K562 (cell line): Measurements from ENCODE around the gene SLC6A7.

ENCODE experiments used
- ARNT ChIP-seq, 2 experiments: fragments of 450-650 bp; IDR thresholded peaks; 2 replicates each; pipeline ENCODE4 v1.6.1; 2016; ENCODE audit warnings: mild to moderate bottlenecking in 1 of 2
- EP300 ChIP-seq: IDR thresholded peaks from 2 replicates; pipeline ENCODE4 v1.6.1; 2012; ENCODE audit warnings: low read length, improper control_type of control experiment
- FOXK2 ChIP-seq, 2 experiments: fragments of 450-650 bp; IDR thresholded peaks in 1 of 2; conservative IDR thresholded peaks in 1 of 2; 2 replicates each; pipeline ENCODE4 v1.6.1; 2016; ENCODE audit warnings: low read depth in 2 of 2, mild to moderate bottlenecking in 1 of 2
- NBN ChIP-seq: fragments of 450-650 bp; IDR thresholded peaks from 2 replicates; pipeline ENCODE4 v1.6.1; 2016; ENCODE audit warnings: low read depth, mild to moderate bottlenecking
- POLR2A ChIP-seq: fragments of 450-650 bp; conservative IDR thresholded peaks from 2 replicates; pipeline ENCODE4 v1.6.1; 2016
- RFX7 ChIP-seq: fragments of 250-450 bp; sonication (Bioruptor Pico); IDR thresholded peaks from 2 replicates; pipeline ENCODE4 v1.5.1; 2021; ENCODE audit warnings: mild to moderate bottlenecking
- SIN3A ChIP-seq, 2 experiments: fragments of 150-350 bp in 1 of 2; IDR thresholded peaks; 2 replicates each; pipeline ENCODE4 v1.6.1; 2011 to 2016; ENCODE audit warnings: borderline replicate concordance in 2 of 2, low read depth in 2 of 2, low read length in 2 of 2, mild to moderate bottlenecking in 2 of 2, moderate library complexity in 2 of 2; ENCODE audit not compliant: control insufficient read depth in 1 of 2
- SMARCC2 ChIP-seq: fragments of 450-650 bp; IDR thresholded peaks from 2 replicates; pipeline ENCODE4 v1.6.1; 2017; ENCODE audit warnings: antibody characterized with exemption, moderate library complexity, mild to moderate bottlenecking, low read depth
- ZNF133 ChIP-seq: fragments of 250-450 bp; sonication (Bioruptor Pico); IDR thresholded peaks from 2 replicates; pipeline ENCODE4 v1.4.0; 2020; ENCODE audit warnings: mild to moderate bottlenecking
- ZNF24 ChIP-seq: fragments of 450-650 bp; IDR thresholded peaks from 2 replicates; pipeline ENCODE4 v1.6.1; 2016
- ZNF354B ChIP-seq: fragments of 250-450 bp; sonication (Bioruptor Pico); IDR thresholded peaks from 2 replicates; pipeline ENCODE4 v1.4.0; 2020
- ZNF561 ChIP-seq: fragments of 450-650 bp; formaldehyde crosslinking; conservative IDR thresholded peaks from 2 replicates; pipeline ENCODE4 v1.4.0; 2020; ENCODE audit warnings: mild to moderate bottlenecking, moderate library complexity
- TF ChIP-seq, protein P1 (sequence below), 3 experiments: IDR thresholded peaks in 2 of 3; conservative IDR thresholded peaks in 1 of 3; 2 replicates each; pipeline ENCODE4 v1.5.1; 2011 to 2012; ENCODE audit warnings: low read length in 3 of 3, mild to moderate bottlenecking in 3 of 3, control low read depth in 2 of 3, improper control_type of control experiment in 1 of 3, inconsistent platforms in 1 of 3, low read depth in 1 of 3, mixed read lengths in 1 of 3, moderate library complexity in 1 of 3; ENCODE audit not compliant: insufficient read depth in 2 of 3

GRCh38 chr5:150186137-150186536, 3.7 kb upstream of the SLC6A7 start:
- TF ChIP-seq POLR2A (no peak), ZNF24 (no peak), ARNT (IDR thresholded peaks at IDR 0.05) (no peak), NBN (no peak), RFX7 (CRISPR knock-in tag) (no peak), ZNF354B (no peak), FOXK2 (conservative IDR thresholded peaks at IDR 0.05 in 1 of 2, IDR thresholded peaks at IDR 0.05 in 1 of 2; ENCODE audit: low read depth in 2 of 2) (no peak), ZNF133 (CRISPR knock-in tag) (no peak), SMARCC2 (no peak), ZNF561 (CRISPR knock-in tag) (no peak), SIN3A (IDR thresholded peaks at IDR 0.05; ENCODE audit: borderline replicate concordance in 2 of 2, control insufficient read depth in 1 of 2, low read depth in 2 of 2, low read length in 2 of 2) (no peak), EP300 (no peak)
- TF ChIP-seq, protein P1, sequence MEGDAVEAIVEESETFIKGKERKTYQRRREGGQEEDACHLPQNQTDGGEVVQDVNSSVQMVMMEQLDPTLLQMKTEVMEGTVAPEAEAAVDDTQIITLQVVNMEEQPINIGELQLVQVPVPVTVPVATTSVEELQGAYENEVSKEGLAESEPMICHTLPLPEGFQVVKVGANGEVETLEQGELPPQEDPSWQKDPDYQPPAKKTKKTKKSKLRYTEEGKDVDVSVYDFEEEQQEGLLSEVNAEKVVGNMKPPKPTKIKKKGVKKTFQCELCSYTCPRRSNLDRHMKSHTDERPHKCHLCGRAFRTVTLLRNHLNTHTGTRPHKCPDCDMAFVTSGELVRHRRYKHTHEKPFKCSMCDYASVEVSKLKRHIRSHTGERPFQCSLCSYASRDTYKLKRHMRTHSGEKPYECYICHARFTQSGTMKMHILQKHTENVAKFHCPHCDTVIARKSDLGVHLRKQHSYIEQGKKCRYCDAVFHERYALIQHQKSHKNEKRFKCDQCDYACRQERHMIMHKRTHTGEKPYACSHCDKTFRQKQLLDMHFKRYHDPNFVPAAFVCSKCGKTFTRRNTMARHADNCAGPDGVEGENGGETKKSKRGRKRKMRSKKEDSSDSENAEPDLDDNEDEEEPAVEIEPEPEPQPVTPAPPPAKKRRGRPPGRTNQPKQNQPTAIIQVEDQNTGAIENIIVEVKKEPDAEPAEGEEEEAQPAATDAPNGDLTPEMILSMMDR (IDR thresholded peaks at IDR 0.05 in 2 of 3, conservative IDR thresholded peaks at IDR 0.05 in 1 of 3; ENCODE audit: insufficient read depth in 2 of 3, low read depth in 1 of 3, low read length in 3 of 3) = no peak
